ENCODE measurements around the gene TNS3.

- TF ChIP-seq CTCF (IDR thresholded peaks at IDR 0.05; ENCODE audit: insufficient read depth, low read depth, low read length) (no peak), EZH2 (IDR thresholded peaks at IDR 0.05; ENCODE audit: insufficient read depth, low read length) (no peak)
These were observed 148.4 kb downstream of the TNS3 start for GRCh38 chr7:47433564-47433895.
